Upper lobe of left lung (tissue), 6 donors: ENCODE measurements around the gene ADGRE1. TPM values are rescaled to one million over a fixed set of nuclear protein-coding genes. Genes with fewer than 3 reads are reported as not detected.
A peak's percentile ranks its signal among the peaks of the same experiment; 100 is the strongest.

Experiments used
- ATAC-seq, 2 donors: fragments of 200-7000 bp; cut with Tn5 transposase; one replicate each; pipeline ENCODE4 v1.9.1; 2022; ENCODE audit warnings: mild to moderate bottlenecking in 2 of 2, moderate library complexity in 2 of 2; ENCODE audit not compliant: low FRiP score in 2 of 2
- DNase-seq, 2 donors: peaks; one replicate each; pipeline ENCODE4 v3.0.0-alpha.2; 2019 to 2020
- H3K27ac ChIP-seq, 4 donors: fragments of 200-600 bp; sonication (generic); one replicate each; pipeline ENCODE4 v1.5.1; 2016 to 2019
- H3K27me3 ChIP-seq, 4 donors: fragments of 200-600 bp; sonication (generic); one replicate each; pipeline ENCODE4 v1.5.1; 2017 to 2019
- H3K36me3 ChIP-seq, 4 donors: fragments of 200-600 bp; sonication (generic); one replicate each; pipeline ENCODE4 v1.5.1; 2016 to 2019
- H3K4me1 ChIP-seq, 4 donors: fragments of 200-600 bp; sonication (generic); one replicate each; pipeline ENCODE4 v1.5.1; 2018 to 2019
- H3K4me3 ChIP-seq, 4 donors: fragments of 200-600 bp; sonication (generic); one replicate each; pipeline ENCODE4 v1.5.1; 2017 to 2019; ENCODE audit warnings: mild to moderate bottlenecking in 2 of 4, moderate library complexity in 1 of 4
- H3K9me3 ChIP-seq, 4 donors: fragments of 200-600 bp; sonication (generic); one replicate each; pipeline ENCODE4 v1.5.1; 2018 to 2019
- CTCF ChIP-seq, 6 experiments: fragments of 450-650 bp in 4 of 6; fragments of 200-600 bp in 2 of 6; sonication (generic) in 2 of 6; IDR thresholded peaks; one replicate each; pipeline ENCODE4 v1.5.1; 2016 to 2019; ENCODE audit warnings: antibody characterized with exemption in 6 of 6
- EP300 ChIP-seq, 4 donors: sonication (generic); formaldehyde crosslinking; IDR thresholded peaks; one replicate each; pipeline ENCODE4 v1.5.1; 2017; ENCODE audit warnings: antibody characterized with exemption in 4 of 4, control low read depth in 2 of 4
- POLR2A ChIP-seq, 4 donors: fragments of 450-650 bp; IDR thresholded peaks; one replicate each; pipeline ENCODE4 v1.5.1; 2016 to 2017; ENCODE audit warnings: antibody characterized with exemption in 4 of 4, mild to moderate bottlenecking in 2 of 4
- POLR2AphosphoS5 ChIP-seq, 2 donors: sonication (generic); formaldehyde crosslinking; IDR thresholded peaks; one replicate each; pipeline ENCODE4 v1.5.1; 2017; ENCODE audit warnings: antibody characterized with exemption in 2 of 2
- WGBS, 2 donors: methylation state at CpG; one replicate each; pipeline ENCODE4 v1.1.5; 2017 to 2018; 5-methylcytosine and 5-hydroxymethylcytosine counted together
- total RNA-seq, 6 donors: library from RNA; depleted of rRNA in 4 of 6; stranded (reverse); fragments of >200 nt in 4 of 6; gene quantifications; one replicate each; pipeline versions ENCODE4 v1.1.0 to v1.2.1, GENCODE V29; 2016 to 2021
- donor health status: DM: no; HTN: no; CAD: no; lungs with moderate emphysema.
- donor health status: DM: no; HTN: yes; CAD: no; lungs with severe emphysema.

ADGRE1 gene
- total RNA-seq, 6 donors from 2014 or later, result 0.79 to 7.3 (median 4.3) TPM

GRCh38 chr19:6935069-6935468 is 47.7 kb downstream of the ADGRE1 start:
- no peak for TF ChIP-seq POLR2AphosphoS5 (IDR thresholded peaks at IDR 0.05)
- Histone ChIP-seq H3K27ac (no peak overlapping the region), H3K27me3 (no peaks in the 10 kb centered on the region), H3K4me3 (no peak overlapping the region), H3K4me1 (no peaks in the 10 kb centered on the region), H3K9me3 (peaks cover 0 to 9% (median 6%) of the 10 kb centered on the region in 4 donors), H3K36me3 (no peaks in the 10 kb centered on the region)
- no peak for DNase-seq
- WGBS, 2 donors, result 51 to 67% methylated on average over 3 of the region's 3 CpGs
- no peak for ATAC-seq

GRCh38 chr19:6935618-6936017 is 48.2 kb downstream of the ADGRE1 start:
- 57 to 71% methylated on average over 5 of the region's 5 CpGs for WGBS, 2 donors
- no peak overlapping the region for H3K4me3 ChIP-seq

GRCh38 chr19:6945733-6946132 is 58.4 kb downstream of the ADGRE1 start:
- no peak for ATAC-seq
- Histone ChIP-seq H3K4me1 (no peaks in the 10 kb centered on the region), H3K27ac (no peak overlapping the region), H3K9me3 (no peaks in the 10 kb centered on the region), H3K4me3 (no peak overlapping the region), H3K36me3 (no peaks in the 10 kb centered on the region), H3K27me3 (no peaks in the 10 kb centered on the region)
- TF ChIP-seq POLR2A (IDR thresholded peaks at IDR 0.05), result no peak
- TF ChIP-seq EP300 (IDR thresholded peaks at IDR 0.05), result no peak
- no peak for TF ChIP-seq POLR2AphosphoS5 (IDR thresholded peaks at IDR 0.05)
- TF ChIP-seq CTCF (IDR thresholded peaks at IDR 0.05), result no peak
- DNase-seq, result no peak
- 56 to 62% methylated on average over 3 of the region's 3 CpGs for WGBS, 2 donors

More at GRCh38 chr19:6935618-6936017, 48.2 kb downstream of the ADGRE1 start:
- ATAC-seq (no peak), DNase-seq (no peak)
- TF ChIP-seq EP300 (IDR thresholded peaks at IDR 0.05) (no peak), POLR2AphosphoS5 (IDR thresholded peaks at IDR 0.05) (no peak), POLR2A (IDR thresholded peaks at IDR 0.05) (no peak), CTCF (IDR thresholded peaks at IDR 0.05) (no peak)
- Histone ChIP-seq H3K27ac (no peak overlapping the region), H3K9me3 (peaks cover 0 to 4% (median 1%) of the 10 kb centered on the region in 4 donors), H3K36me3 (no peaks in the 10 kb centered on the region), H3K27me3 (no peaks in the 10 kb centered on the region), H3K4me1 (no peaks in the 10 kb centered on the region)

- H3K27me3 ChIP-seq, result no peaks in the 10 kb centered on the region
- TF ChIP-seq POLR2A (IDR thresholded peaks at IDR 0.05) (no peak), CTCF (IDR thresholded peaks at IDR 0.05) (no peak), EP300 (IDR thresholded peaks at IDR 0.05) (no peak), POLR2AphosphoS5 (IDR thresholded peaks at IDR 0.05) (no peak)
- DNase-seq (peak in 1 of 2 donors; percentile 34), ATAC-seq (peak in 1 of 2 donors; percentile 61)
- 19 to 23% methylated on average over 5 of the region's 5 CpGs for WGBS, 2 donors
- H3K4me3 ChIP-seq, result no peak overlapping the region
- H3K36me3 ChIP-seq, result no peaks in the 10 kb centered on the region
- H3K27ac ChIP-seq, result no peak overlapping the region
- H3K9me3 ChIP-seq, result no peaks in the 10 kb centered on the region
- H3K4me1 ChIP-seq, result no peaks in the 10 kb centered on the region
These were observed 60.4 kb downstream of the ADGRE1 start for GRCh38 chr19:6947745-6948144.

GRCh38 chr19:6948884-6949283 is 61.5 kb downstream of the ADGRE1 start:
- Histone ChIP-seq H3K9me3 (no peaks in the 10 kb centered on the region), H3K4me3 (no peak overlapping the region), H3K27me3 (no peaks in the 10 kb centered on the region), H3K27ac (no peak overlapping the region), H3K36me3 (no peaks in the 10 kb centered on the region), H3K4me1 (no peaks in the 10 kb centered on the region)
- no peak for DNase-seq
- ATAC-seq, result no peak
- TF ChIP-seq POLR2A (IDR thresholded peaks at IDR 0.05), result no peak
- TF ChIP-seq EP300 (IDR thresholded peaks at IDR 0.05), result no peak
- TF ChIP-seq CTCF (IDR thresholded peaks at IDR 0.05), result no peak
- no peak for TF ChIP-seq POLR2AphosphoS5 (IDR thresholded peaks at IDR 0.05)
- 76 to 85% methylated on average over 2 of the region's 2 CpGs for WGBS, 2 donors
